HFFc6 (cell line): Measurements from ENCODE around the gene AMH. TPM values are rescaled to one million over a fixed set of nuclear protein-coding genes. Genes with fewer than 3 reads are reported as not detected.
A peak's percentile ranks its signal among the peaks of the same experiment; 100 is the strongest.
"Not testable (repeated sequence)": the region's sequence is repeated elsewhere in the genome, so short reads cannot be mapped to it uniquely, and the experiment has no call there.

ENCODE experiments used
- DNase-seq: peaks from one replicate; pipeline ENCODE4 v3.0.0-alpha.2; 2018
- H3K27ac Mint-ChIP-seq: 2 replicates; pipeline ENCODE4 v1.8.0; 2020; ENCODE audit warnings: mild to moderate bottlenecking, mixed read lengths
- H3K27me3 Mint-ChIP-seq: 2 replicates; pipeline ENCODE4 v1.8.0; 2021; ENCODE audit warnings: mild to moderate bottlenecking, moderate library complexity, mixed read lengths; ENCODE audit not compliant: insufficient read depth
- H3K36me3 Mint-ChIP-seq: 2 replicates; pipeline ENCODE4 v1.8.0; 2021; ENCODE audit warnings: low read depth, mixed read lengths
- H3K4me1 Mint-ChIP-seq: 2 replicates; pipeline ENCODE4 v1.8.0; 2020; ENCODE audit warnings: low read depth, mixed read lengths
- H3K4me3 Mint-ChIP-seq: 2 replicates; pipeline ENCODE4 v1.8.0; 2020; ENCODE audit warnings: mild to moderate bottlenecking, moderate library complexity, mixed read lengths
- H3K9me3 Mint-ChIP-seq: 2 replicates; pipeline ENCODE4 v1.8.0; 2020; ENCODE audit warnings: mild to moderate bottlenecking, mixed read lengths
- total RNA-seq, 6 experiments: library from RNA; stranded (reverse); fragmentation: NEBNext Ultra II Directional; extraction: Animal tissue kit (Norgen Biotek cat#: 25700); gene quantifications; 2 replicates in 1 of 6; 3 replicates in 5 of 6; pipeline ENCODE4 v1.2.3, GENCODE V29; 2021
- TF ChIP-seq, protein P1 (sequence below): fragments of 200-600 bp; sonication (generic); IDR thresholded peaks from 2 replicates; pipeline ENCODE4 v1.5.0; 2021; ENCODE audit warnings: antibody characterized with exemption, mild to moderate bottlenecking

Gene AMH
- total RNA-seq, 6 experiments from 2014 or later, result 0.98 to 2.3 (median 1.4) TPM

DNA sequence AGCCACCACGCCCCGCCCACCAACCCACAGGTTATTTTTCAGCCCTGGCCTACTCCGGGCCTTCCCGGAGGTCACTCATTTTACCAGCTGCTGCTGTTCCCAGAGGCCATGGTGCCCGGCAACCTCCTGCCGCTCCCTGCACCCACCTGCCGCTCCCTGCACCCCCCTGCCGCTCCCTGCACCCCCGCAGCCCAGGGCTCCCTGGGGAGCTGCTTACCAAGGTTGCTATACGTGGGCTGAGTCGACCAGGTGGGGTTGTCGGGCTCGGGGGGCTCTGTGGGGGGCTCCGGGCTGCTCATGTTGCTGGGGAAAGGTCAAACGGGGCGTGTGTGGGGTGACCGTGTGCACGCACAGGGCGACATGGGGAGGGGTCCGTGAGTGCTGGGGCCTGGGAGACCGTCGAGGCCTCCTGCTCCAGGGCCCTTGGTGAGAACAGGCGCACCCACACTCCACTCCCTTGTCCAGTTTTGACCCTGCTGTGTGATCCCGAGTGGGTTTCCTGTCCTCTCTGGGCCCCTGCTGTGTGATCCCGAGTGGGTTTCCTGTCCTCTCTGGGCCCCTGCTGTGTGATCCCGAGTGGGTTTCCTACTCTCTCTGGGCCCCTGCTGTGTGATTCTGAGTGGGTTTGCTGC lies 31.6 kb downstream of the AMH start:
- no peak overlapping the region for H3K27ac Mint-ChIP-seq
- peaks cover 7% of the 10 kb centered on the region for H3K27me3 Mint-ChIP-seq
- H3K36me3 Mint-ChIP-seq, result peaks cover 5% of the 10 kb centered on the region; the same call in 1 of the 2 replicates
- H3K4me1 Mint-ChIP-seq, result peaks cover 11% of the 10 kb centered on the region; the same call in 1 of the 2 replicates
- H3K9me3 Mint-ChIP-seq, result no peaks in the 10 kb centered on the region
- TF ChIP-seq, protein P1, sequence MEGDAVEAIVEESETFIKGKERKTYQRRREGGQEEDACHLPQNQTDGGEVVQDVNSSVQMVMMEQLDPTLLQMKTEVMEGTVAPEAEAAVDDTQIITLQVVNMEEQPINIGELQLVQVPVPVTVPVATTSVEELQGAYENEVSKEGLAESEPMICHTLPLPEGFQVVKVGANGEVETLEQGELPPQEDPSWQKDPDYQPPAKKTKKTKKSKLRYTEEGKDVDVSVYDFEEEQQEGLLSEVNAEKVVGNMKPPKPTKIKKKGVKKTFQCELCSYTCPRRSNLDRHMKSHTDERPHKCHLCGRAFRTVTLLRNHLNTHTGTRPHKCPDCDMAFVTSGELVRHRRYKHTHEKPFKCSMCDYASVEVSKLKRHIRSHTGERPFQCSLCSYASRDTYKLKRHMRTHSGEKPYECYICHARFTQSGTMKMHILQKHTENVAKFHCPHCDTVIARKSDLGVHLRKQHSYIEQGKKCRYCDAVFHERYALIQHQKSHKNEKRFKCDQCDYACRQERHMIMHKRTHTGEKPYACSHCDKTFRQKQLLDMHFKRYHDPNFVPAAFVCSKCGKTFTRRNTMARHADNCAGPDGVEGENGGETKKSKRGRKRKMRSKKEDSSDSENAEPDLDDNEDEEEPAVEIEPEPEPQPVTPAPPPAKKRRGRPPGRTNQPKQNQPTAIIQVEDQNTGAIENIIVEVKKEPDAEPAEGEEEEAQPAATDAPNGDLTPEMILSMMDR, result no peak
- no peak overlapping the region for H3K4me3 Mint-ChIP-seq
- DNase-seq, result no peak

DNA sequence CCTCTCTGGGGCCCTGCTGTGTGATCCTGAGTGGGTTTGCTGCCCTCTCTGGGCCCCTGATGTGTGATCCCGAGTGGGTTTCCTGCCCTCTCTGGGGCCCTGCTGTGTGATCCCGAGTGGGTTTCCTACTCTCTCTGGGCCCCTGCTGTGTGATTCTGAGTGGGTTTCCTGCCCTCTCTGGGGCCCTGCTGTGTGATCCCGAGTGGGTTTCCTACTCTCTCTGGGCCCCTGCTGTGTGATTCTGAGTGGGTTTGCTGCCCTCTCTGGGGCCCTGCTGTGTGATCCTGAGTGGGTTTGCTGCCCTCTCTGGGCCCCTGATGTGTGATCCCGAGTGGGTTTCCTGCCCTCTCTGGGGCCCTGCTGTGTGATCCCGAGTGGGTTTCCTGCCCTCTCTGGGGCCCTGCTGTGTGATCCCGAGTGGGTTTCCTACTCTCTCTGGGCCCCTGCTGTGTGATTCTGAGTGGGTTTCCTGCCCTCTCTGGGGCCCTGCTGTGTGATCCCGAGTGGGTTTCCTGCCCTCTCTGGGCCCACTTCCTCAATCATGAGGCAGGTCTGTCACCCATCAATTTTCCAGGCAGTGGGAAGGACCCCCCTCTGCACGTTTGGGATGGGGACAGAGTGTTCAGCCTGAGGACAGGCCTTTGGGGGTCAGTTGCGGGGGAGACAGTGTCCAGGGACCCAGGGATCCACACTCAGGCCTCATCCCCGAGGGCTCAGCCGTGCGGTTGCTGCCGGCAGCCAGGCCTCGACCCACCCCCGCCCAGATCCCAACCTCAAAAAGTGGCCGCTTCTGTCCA lies 32.3 kb downstream of the AMH start:
- Mint-ChIP-seq H3K4me1 (peaks cover 11% of the 10 kb centered on the region; the same call in 1 of the 2 replicates), H3K4me3 (peak overlapping the region; percentile 73)
- not testable (repeated sequence) for H3K36me3 Mint-ChIP-seq, H3K9me3 Mint-ChIP-seq, H3K27me3 Mint-ChIP-seq, H3K27ac Mint-ChIP-seq, DNase-seq

DNA sequence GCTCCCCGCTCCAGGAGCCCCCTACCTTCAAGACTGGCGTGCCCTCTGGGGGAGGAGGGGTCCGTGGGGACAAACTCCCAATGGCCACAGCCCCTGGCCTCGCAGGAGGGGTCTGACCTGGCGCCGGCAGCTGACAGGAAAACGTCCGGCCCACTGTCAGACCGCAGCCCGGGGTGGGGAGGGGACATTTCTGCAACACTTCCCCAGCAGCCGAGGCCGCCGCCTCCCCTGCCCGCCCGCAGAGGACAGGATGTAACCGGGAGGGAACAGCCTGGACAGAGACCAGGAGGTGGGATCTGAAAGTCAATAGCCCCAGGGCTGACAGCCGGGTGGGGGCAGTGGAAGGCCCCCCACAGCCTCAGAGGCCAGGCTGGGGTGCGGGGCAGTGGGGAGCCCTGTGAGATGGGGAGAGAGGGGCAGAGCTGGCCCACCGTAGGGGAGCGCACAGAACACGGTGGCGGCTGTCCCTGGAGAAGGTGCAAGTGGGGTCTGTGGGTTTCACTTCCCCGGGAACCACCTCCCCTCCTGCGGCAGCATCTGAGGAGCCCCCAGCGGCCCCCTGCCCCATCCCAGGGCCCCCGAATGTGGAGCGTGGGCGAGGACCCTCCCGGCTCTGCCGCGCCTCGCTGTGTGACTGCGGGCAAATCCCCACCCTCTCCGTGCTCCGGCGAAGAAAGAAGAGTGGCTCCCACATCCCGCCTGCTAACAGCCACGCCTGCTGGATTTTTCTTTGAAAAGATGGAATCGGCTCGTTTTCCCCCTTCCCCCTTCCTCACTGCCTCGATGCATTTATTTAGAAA lies 33.1 kb downstream of the AMH start, which contains the start of gene PEAK3:
PEAK3 (minus strand) TSS at position 114 of the 800 bp plus-strand sequence. CDS start 1,244 bp downstream, outside the sequence.
- peak within 1 kb of the TSS; percentile 73 for H3K4me3 Mint-ChIP-seq
- peaks cover 2% of the 10 kb centered on the region; the same call in 1 of the 2 replicates for H3K36me3 Mint-ChIP-seq
- H3K27me3 Mint-ChIP-seq, result peaks cover 9% of the 10 kb centered on the region
- no peaks in the 10 kb centered on the region for H3K9me3 Mint-ChIP-seq
- TF ChIP-seq, protein P1, result no peak
- no peak for DNase-seq
- peaks cover 7% of the 10 kb centered on the region; the same call in 1 of the 2 replicates for H3K4me1 Mint-ChIP-seq
- peak within 1 kb of the TSS; percentile 24; the same call in 1 of the 2 replicates for H3K27ac Mint-ChIP-seq

DNA sequence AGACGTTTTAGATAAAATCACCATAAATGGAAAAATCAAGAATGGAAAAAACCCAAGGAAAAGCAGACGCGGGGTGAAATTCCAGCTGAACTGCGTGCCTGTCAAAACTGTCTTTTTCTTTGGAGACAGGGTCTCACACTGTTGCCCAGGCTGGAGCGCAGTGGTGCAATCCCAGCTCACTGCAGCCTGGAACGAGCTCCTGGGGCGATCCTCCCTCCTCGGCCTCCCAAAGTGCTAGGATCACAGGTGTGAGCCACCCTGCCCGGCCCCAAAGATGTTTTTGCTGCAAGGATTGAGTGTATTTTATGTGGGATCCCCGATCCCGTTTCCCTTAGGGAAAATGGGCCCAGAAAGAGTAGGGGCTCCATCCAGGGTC lies 33.7 kb downstream of the AMH start:
- Mint-ChIP-seq H3K9me3 (no peaks in the 10 kb centered on the region), H3K27ac (no peak overlapping the region; the same call in 1 of the 2 replicates), H3K4me1 (peaks cover 5% of the 10 kb centered on the region; the same call in 1 of the 2 replicates), H3K27me3 (peaks cover 9% of the 10 kb centered on the region), H3K4me3 (0 out of 2 replicates have a peak overlapping the region, but pooled peaks have one; percentile 33), H3K36me3 (no peaks in the 10 kb centered on the region)
- DNase-seq, result no peak
- TF ChIP-seq, protein P1, result no peak

DNA sequence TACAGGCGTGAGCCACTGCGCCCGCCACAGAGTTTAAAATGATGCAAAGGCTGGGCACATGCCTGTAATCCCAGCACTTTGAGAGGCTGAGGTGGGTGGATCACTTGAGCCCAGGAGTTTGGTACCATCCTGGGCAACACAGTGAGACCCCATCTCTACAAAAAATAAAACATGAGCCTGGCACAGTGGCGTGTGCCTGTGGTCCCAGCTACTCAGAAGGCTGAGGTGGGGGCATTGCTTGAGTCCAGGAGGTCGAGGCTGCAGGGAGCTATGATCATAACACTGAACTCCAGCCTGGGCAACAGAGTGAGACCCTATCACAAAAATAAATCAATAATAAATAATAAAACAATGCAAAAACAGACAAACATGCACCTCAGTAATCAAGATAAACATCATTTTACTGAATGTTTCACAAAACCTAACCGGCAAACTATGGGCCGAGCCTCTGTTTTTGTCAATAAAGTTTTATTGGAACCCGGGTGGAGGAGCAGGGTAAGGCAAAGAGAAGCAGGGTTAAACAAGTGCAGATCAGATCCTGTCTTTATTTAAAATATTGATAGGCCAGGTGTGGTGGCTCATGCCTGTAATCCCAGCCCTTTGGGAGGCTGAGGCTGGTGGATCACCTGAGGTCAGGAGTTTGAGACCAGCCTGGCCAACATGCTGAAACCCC lies 34.8 kb downstream of the AMH start:
- TF ChIP-seq, protein P1, result no peak
- no peaks in the 10 kb centered on the region for H3K9me3 Mint-ChIP-seq
- H3K4me3 Mint-ChIP-seq, result no peak overlapping the region
- H3K4me1 Mint-ChIP-seq, result peaks cover 5% of the 10 kb centered on the region; the same call in 1 of the 2 replicates
- DNase-seq, result no peak
- peaks cover 4% of the 10 kb centered on the region; the same call in 1 of the 2 replicates for H3K36me3 Mint-ChIP-seq
- peaks cover 11% of the 10 kb centered on the region for H3K27me3 Mint-ChIP-seq
- no peak overlapping the region for H3K27ac Mint-ChIP-seq
